Muscle of leg (tissue), 16 donors: ENCODE data around the gene DRD3. TPM values are rescaled to one million over a fixed set of nuclear protein-coding genes. Genes with fewer than 3 reads are reported as not detected.

Experiments used
- DNase-seq: peaks from one replicate; pipeline ENCODE4 v3.0.0; 2013
- H3K27ac ChIP-seq: one replicate; pipeline ENCODE4 v1.5.1; 2013; ENCODE audit warnings: mild to moderate bottlenecking, low read length, control low read depth
- H3K27me3 ChIP-seq: one replicate; pipeline ENCODE4 v1.6.1; 2013; ENCODE audit warnings: low read length; ENCODE audit not compliant: control insufficient read depth, insufficient read depth
- H3K36me3 ChIP-seq: one replicate; pipeline ENCODE4 v1.6.1; 2013; ENCODE audit warnings: low read length; ENCODE audit not compliant: control insufficient read depth, insufficient read depth
- H3K4me1 ChIP-seq: one replicate; pipeline ENCODE4 v1.6.1; 2013; ENCODE audit warnings: low read length; ENCODE audit not compliant: control insufficient read depth, insufficient read depth
- H3K4me3 ChIP-seq: one replicate; pipeline ENCODE4 v1.5.1; 2013; ENCODE audit warnings: low read length, control low read depth
- H3K9me3 ChIP-seq: replicated peaks from 2 replicates; pipeline ENCODE4 v1.6.1; 2013; ENCODE audit warnings: low read depth, low read length; ENCODE audit not compliant: control insufficient read depth
- WGBS: methylation state at CpG from one replicate; pipeline ENCODE4 v1.1.5; 2013; ENCODE audit warnings: missing lambda C conversion rate; ENCODE audit not compliant: insufficient coverage; 5-methylcytosine and 5-hydroxymethylcytosine counted together
- long read RNA-seq, 11 donors: transcript quantifications; one replicate each; lab custom pipeline, GENCODE V29; 2026
- polyA plus RNA-seq, 8 donors: library from polyadenylated mRNA; unstranded; fragments of 120-200 nt; gene quantifications; one replicate each; pipeline versions ENCODE4 v1.2.1 to v1.2.3, GENCODE V29; 2013; ENCODE audit warnings: inconsistent platforms in 1 of 8, low replicate concordance in 1 of 8; ENCODE audit not compliant: insufficient read length in 8 of 8, insufficient read depth in 1 of 8
- total RNA-seq: library from RNA; stranded (reverse); fragments of 120-200 nt; gene quantifications from one replicate; pipeline ENCODE4 v1.2.4, GENCODE V29; 2013

Gene DRD3
- total RNA-seq = not detected
- under 1 TPM in 1 of 8 donors, not detected in 7; 0.10 TPM for polyA plus RNA-seq
- long read RNA-seq, donor 1 = 0 reads
- long read RNA-seq, donor 2 = 0 reads
- long read RNA-seq, donor 3 = 0 reads
- long read RNA-seq, donor 4 = 0 reads
- long read RNA-seq, donor 5 = 0 reads
- long read RNA-seq, donor 6 = 0 reads
- long read RNA-seq, donor 7 = 0 reads
- long read RNA-seq, donor 8 = 0 reads
- long read RNA-seq, donor 9 = 0 reads
- long read RNA-seq, donor 10 = 0 reads
- long read RNA-seq, donor 11 = 0 reads

GRCh38 chr3:114178770-114179368 lies at the start of gene DRD3:
Gene DRD3, minus strand, starts transcription at chr3:114179052. Its CDS starts 7,060 bp downstream, at chr3:114171992.
- WGBS = no CpG with 5 or more reads among the region's 7 CpGs
- no peak within 1 kb of the TSS for H3K27ac ChIP-seq
- peak; percentile 79 for DNase-seq

GRCh38 chr3:114227076-114227475 lies 48.2 kb upstream of the DRD3 start:
- H3K9me3 ChIP-seq = peaks cover 9% of the 10 kb centered on the region
- 100% methylated on average over 1 of the region's 1 CpG for WGBS
- H3K27me3 ChIP-seq = no peaks in the 10 kb centered on the region
- H3K4me3 ChIP-seq = no peak overlapping the region
- no peaks in the 10 kb centered on the region for H3K36me3 ChIP-seq
- H3K27ac ChIP-seq = no peak overlapping the region
- DNase-seq = no peak
- H3K4me1 ChIP-seq = no peaks in the 10 kb centered on the region

More at GRCh38 chr3:114178770-114179368, at the start of gene DRD3:
- Histone ChIP-seq H3K36me3 (no peaks in the 10 kb centered on the region), H3K27me3 (no peaks in the 10 kb centered on the region), H3K4me1 (no peaks in the 10 kb centered on the region), H3K4me3 (no peak within 1 kb of the TSS), H3K9me3 (no peaks in the 10 kb centered on the region)

DNA sequence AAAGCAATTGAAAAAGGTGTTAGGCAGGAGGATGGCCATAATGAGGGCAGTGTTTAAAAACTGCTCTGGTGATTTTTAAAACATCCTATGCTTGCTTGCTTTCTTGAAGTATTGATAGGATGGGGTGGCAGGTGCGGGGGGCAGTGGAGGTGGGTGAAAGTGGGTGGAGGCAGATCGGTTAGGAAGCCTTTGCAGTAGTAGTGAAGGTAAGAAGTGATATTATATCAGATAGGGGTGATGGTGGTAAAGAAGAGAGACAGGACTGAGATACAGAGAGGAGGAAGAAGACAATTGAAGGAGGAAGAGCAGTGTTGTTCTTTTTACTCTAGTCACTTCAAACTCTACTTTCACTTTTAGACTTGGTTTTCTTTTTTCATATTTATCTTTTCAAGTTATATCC lies 47.5 kb upstream of the DRD3 start:
- Histone ChIP-seq H3K36me3 (no peaks in the 10 kb centered on the region), H3K27ac (no peak overlapping the region), H3K9me3 (peaks cover 9% of the 10 kb centered on the region), H3K4me3 (no peak overlapping the region), H3K27me3 (no peaks in the 10 kb centered on the region), H3K4me1 (no peaks in the 10 kb centered on the region)
- no peak for DNase-seq
- 84% methylated on average over 2 of the region's 2 CpGs for WGBS

DNA sequence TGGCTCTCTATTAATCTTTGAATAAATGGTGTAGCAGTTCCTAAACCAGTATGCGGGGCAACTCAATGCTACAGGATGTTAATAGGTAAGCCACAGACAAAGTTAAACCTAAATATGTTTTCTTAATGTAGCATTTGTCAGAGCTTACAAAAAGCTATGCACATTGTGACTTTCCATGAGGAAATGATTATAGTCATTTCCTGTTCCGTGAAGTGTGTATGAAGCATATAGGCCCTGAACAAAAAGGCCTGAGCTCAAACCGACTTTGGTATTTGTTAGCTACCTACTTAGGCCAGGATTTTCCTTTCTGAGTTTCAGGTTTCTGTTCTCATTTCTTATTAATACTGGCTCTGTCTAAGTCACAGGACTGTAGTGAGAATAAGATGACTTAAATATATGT lies 44.3 kb upstream of the DRD3 start:
- no peaks in the 10 kb centered on the region for H3K4me1 ChIP-seq
- H3K27me3 ChIP-seq = no peaks in the 10 kb centered on the region
- H3K4me3 ChIP-seq = no peak overlapping the region
- peak; percentile 15 for DNase-seq
- no peaks in the 10 kb centered on the region for H3K36me3 ChIP-seq
- no peak overlapping the region for H3K27ac ChIP-seq
- H3K9me3 ChIP-seq = peaks cover 9% of the 10 kb centered on the region
- no CpG with 5 or more reads among the region's 3 CpGs for WGBS

GRCh38 chr3:114221881-114222264 lies 43.0 kb upstream of the DRD3 start:
- Histone ChIP-seq H3K4me3 (no peak overlapping the region), H3K27ac (no peak overlapping the region), H3K27me3 (no peaks in the 10 kb centered on the region), H3K36me3 (no peaks in the 10 kb centered on the region), H3K4me1 (no peaks in the 10 kb centered on the region), H3K9me3 (peaks cover 9% of the 10 kb centered on the region)
- WGBS = no CpG with 5 or more reads among the region's 1 CpG
- no peak for DNase-seq

GRCh38 chr3:114221165-114221880 lies 42.5 kb upstream of the DRD3 start:
- Histone ChIP-seq H3K9me3 (peaks cover 9% of the 10 kb centered on the region), H3K27me3 (no peaks in the 10 kb centered on the region), H3K36me3 (no peaks in the 10 kb centered on the region), H3K27ac (no peak overlapping the region), H3K4me1 (no peaks in the 10 kb centered on the region), H3K4me3 (no peak overlapping the region)
- WGBS = 82% methylated on average over 8 of the region's 9 CpGs
- no peak for DNase-seq

DNA sequence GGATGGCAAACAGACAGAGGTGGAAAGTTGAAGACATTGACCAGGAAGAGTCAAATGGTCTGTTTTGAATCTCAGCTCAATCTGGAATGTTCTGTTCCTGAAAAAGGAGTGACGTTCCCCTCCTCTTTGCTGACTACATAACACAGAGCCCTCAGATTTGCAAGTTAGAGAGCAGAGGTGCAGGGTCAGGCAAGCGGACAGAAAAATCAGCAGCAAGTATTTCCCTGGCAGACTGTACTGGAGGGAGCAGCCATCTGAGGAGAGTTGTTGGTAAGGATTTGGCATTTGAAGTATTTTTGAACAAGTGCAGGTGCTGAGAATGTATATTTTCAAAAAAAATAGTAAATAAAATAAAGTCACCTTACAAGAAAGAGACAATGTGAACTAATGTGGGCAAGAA lies 40.9 kb upstream of the DRD3 start:
- Histone ChIP-seq H3K27me3 (no peaks in the 10 kb centered on the region), H3K27ac (no peak overlapping the region), H3K4me3 (no peak overlapping the region), H3K4me1 (no peaks in the 10 kb centered on the region), H3K9me3 (peaks cover 2% of the 10 kb centered on the region), H3K36me3 (no peaks in the 10 kb centered on the region)
- DNase-seq = no peak
- WGBS = 57% methylated on average over 1 of the region's 2 CpGs

GRCh38 chr3:114218578-114219185 lies 39.8 kb upstream of the DRD3 start:
- H3K9me3 ChIP-seq = no peaks in the 10 kb centered on the region
- 96% methylated on average over 8 of the region's 12 CpGs for WGBS
- DNase-seq = no peak
- peaks cover 2% of the 10 kb centered on the region for H3K4me1 ChIP-seq
- H3K4me3 ChIP-seq = no peak overlapping the region
- no peak overlapping the region for H3K27ac ChIP-seq
- H3K27me3 ChIP-seq = no peaks in the 10 kb centered on the region
- H3K36me3 ChIP-seq = no peaks in the 10 kb centered on the region

GRCh38 chr3:114218006-114218405 lies 39.2 kb upstream of the DRD3 start:
- no CpG with 5 or more reads among the region's 3 CpGs for WGBS
- no peak for DNase-seq
- H3K9me3 ChIP-seq = no peaks in the 10 kb centered on the region
- H3K27ac ChIP-seq = no peak overlapping the region
- H3K27me3 ChIP-seq = no peaks in the 10 kb centered on the region
- H3K36me3 ChIP-seq = no peaks in the 10 kb centered on the region
- no peak overlapping the region for H3K4me3 ChIP-seq
- peaks cover 2% of the 10 kb centered on the region for H3K4me1 ChIP-seq

GRCh38 chr3:114217266-114217665 lies 38.4 kb upstream of the DRD3 start:
- DNase-seq = no peak
- Histone ChIP-seq H3K36me3 (no peaks in the 10 kb centered on the region), H3K4me3 (no peak overlapping the region), H3K4me1 (peaks cover 2% of the 10 kb centered on the region), H3K27ac (no peak overlapping the region), H3K9me3 (no peaks in the 10 kb centered on the region), H3K27me3 (no peaks in the 10 kb centered on the region)
